Dendritic cell treated with granulocyte-macrophage colony-stimulating factor and Interleukin-4, amounts not matched to agents 40 ng/mL and 50 ng/mL, for 4 days (primary cell): ENCODE measurements around the gene UCKL1.

Experiments used
- H3K27ac Mint-ChIP-seq: one replicate; pipeline ENCODE4 v1.8.0; 2022; ENCODE audit warnings: mild to moderate bottlenecking, mixed read lengths
- H3K27me3 Mint-ChIP-seq: one replicate; pipeline ENCODE4 v1.8.0; 2022; ENCODE audit warnings: mild to moderate bottlenecking, mixed read lengths
- H3K36me3 Mint-ChIP-seq: one replicate; pipeline ENCODE4 v1.8.0; 2022; ENCODE audit warnings: low read depth, mixed read lengths
- H3K4me1 Mint-ChIP-seq: one replicate; pipeline ENCODE4 v1.8.0; 2022; ENCODE audit warnings: low read depth, mixed read lengths
- H3K4me3 Mint-ChIP-seq: one replicate; pipeline ENCODE4 v1.8.0; 2022; ENCODE audit warnings: mild to moderate bottlenecking, moderate library complexity, mixed read lengths
- H3K9me3 Mint-ChIP-seq: one replicate; pipeline ENCODE4 v1.8.0; 2022; ENCODE audit warnings: mixed read lengths
- intact Hi-C: fragments of 100-400 bp; cut with micrococcal nuclease; formaldehyde crosslinking; loops from one replicate; pipeline ENCODE4 v1.15.0; 2022

The UCKL1 gene

DNA sequence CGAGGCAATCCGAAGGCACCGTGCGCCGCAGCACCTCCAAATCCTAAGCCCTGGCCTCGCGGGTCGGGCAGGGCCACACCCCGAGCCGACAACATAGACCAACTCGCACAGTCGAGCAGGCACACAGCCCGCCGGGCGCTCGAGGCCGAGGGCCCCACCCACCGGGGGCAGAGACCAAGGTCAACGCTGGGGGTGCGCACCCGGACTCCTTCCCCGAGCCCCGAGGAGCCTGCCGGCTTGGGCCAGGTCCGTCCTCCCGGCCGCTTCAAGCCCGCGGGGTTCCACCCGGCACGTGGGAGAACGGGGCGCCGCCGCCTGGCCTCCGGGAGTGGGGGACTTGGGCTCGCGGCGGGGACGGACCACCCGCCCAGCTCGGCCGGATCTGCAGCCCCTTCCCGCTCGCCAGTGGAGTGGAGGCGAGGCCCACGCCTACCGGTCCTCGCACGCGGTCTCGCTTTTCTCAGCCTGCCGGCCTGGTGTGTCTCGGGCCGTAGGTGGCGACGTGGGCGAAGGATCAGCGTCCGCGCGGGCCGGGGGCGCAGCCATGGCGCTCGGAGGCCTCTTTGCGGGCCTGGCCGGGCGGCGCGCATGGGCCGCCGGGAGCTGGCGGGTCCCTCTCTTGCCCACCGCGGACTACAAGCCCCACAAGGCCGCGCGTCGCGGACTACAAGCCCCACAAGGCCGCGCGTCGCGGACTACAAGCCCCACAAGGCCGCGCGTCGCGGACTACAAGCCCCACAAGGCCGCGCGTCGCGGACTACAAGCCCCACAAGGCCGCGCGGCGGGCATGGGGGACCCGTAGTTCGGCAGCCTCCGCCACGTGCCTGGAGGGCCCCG, at the start of gene UCKL1:
Gene UCKL1, minus strand, starts transcription at position 590 of the 837 bp plus-strand sequence. Its CDS starts 44 bp downstream, at position 546.
- Mint-ChIP-seq H3K4me3 (peak within 1 kb of the TSS; percentile 84), H3K4me1 (peaks cover 54% of the 10 kb centered on the region), H3K27me3 (peaks cover 2% of the 10 kb centered on the region), H3K27ac (peak within 1 kb of the TSS; percentile 84), H3K9me3 (no peaks in the 10 kb centered on the region), H3K36me3 (peaks cover 59% of the 10 kb centered on the region)
- intact Hi-C loops, result loop anchor here (1.0 to 5.0 kb wide), 2 partner anchors 14 to 419 kb away; partner anchors contain the start of gene PTK6

GRCh38 chr20:64005394-64005793, 49.2 kb upstream of the UCKL1 start:
- Mint-ChIP-seq H3K4me3 (no peak overlapping the region), H3K4me1 (no peaks in the 10 kb centered on the region), H3K27ac (no peak overlapping the region), H3K9me3 (peaks cover 7% of the 10 kb centered on the region), H3K27me3 (no peaks in the 10 kb centered on the region), H3K36me3 (peaks cover 100% of the 10 kb centered on the region)
- intact Hi-C loops, result no loop called here

DNA sequence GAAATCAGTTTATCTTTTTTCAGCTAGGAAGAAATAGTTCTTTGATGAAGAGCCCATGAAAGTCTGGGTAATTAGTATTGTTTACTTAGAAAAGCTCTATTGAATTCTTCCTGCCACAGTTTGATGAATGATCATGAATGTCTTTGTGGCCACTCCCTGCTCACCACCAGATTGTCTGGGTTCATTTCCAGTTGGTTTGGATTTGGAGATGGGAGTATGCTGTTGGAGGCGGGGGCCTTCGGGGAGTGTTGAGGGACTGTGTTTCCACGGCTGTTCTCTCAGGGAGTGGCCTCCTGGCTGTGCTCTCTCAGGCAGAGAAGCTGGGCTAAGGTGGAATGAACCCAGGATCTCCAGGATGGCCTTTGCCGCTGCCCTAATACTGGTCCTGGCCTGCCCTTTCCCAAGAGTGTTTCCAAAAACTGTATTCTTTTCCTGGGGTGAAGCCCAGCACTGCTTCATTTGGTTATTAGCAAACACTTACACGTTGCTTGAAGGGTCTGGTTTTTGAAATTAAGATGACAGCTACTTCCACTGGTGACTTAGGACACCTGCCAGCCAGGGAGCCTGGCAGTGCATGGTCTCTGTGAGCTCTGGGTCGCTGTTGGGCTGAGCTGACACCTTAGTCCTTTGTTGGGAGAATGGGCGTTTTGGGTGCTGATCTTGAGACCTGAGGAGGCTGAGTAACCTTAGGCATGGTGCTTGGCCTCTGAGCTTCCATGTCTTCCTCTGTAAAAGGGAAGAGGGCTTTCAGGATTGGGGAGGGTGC, 47.9 kb upstream of the UCKL1 start:
- Mint-ChIP-seq H3K4me1 (no peaks in the 10 kb centered on the region), H3K9me3 (peaks cover 7% of the 10 kb centered on the region), H3K4me3 (no peak overlapping the region), H3K27me3 (no peaks in the 10 kb centered on the region), H3K36me3 (peaks cover 100% of the 10 kb centered on the region), H3K27ac (no peak overlapping the region)
- intact Hi-C loops, result no loop called here

DNA sequence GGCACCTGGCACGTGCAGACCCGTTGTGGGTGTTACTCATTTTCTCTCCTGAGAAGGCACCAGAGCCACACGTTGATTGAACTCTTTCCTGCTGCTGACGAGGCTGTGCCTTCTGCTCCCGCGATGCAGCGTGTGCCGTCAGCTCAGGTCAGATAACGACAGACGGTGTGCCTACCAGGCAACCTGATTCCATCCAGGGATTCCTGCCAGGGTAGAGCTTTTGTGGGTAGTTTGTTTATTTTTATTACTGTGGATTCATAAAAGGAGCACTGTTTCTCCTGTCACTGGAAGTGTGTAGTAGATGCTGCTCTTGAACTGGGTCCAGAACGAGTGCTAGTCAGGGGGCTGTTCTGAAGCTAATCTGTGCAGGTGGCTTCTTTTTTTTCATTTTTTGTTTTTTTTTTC, 45.4 kb upstream of the UCKL1 start:
- intact Hi-C loops, result no loop called here
- H3K9me3 Mint-ChIP-seq, result no peaks in the 10 kb centered on the region
- H3K36me3 Mint-ChIP-seq, result peaks cover 100% of the 10 kb centered on the region
- H3K4me3 Mint-ChIP-seq, result no peak overlapping the region
- H3K27me3 Mint-ChIP-seq, result no peaks in the 10 kb centered on the region
- H3K4me1 Mint-ChIP-seq, result no peaks in the 10 kb centered on the region
- no peak overlapping the region for H3K27ac Mint-ChIP-seq

GRCh38 chr20:64000906-64001305, 44.7 kb upstream of the UCKL1 start:
- Mint-ChIP-seq H3K9me3 (no peaks in the 10 kb centered on the region), H3K4me1 (no peaks in the 10 kb centered on the region), H3K27me3 (no peaks in the 10 kb centered on the region), H3K4me3 (no peak overlapping the region), H3K27ac (no peak overlapping the region), H3K36me3 (peaks cover 100% of the 10 kb centered on the region)
- intact Hi-C loops, result no loop called here

DNA sequence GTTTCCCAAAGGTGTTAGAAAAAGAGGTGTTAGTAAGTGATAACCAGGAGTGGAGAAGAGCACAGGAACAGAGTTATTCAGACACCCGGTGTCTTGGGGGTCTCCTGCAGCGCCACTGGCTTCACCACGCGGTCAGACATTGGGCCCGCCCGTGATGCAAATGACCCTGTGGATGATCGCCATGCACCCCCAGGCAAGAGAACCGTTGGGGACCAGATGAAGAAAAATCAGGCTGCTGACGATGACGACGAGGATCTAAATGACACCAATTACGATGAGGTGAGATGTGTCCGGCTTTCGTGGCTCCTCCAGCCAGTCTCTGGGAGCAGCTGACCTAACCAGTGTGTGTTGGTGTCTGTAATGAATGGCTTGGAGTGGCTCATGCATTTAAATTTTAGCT, 26.7 kb upstream of the UCKL1 start:
- H3K4me1 Mint-ChIP-seq, result peaks cover 42% of the 10 kb centered on the region
- H3K9me3 Mint-ChIP-seq, result no peaks in the 10 kb centered on the region
- H3K4me3 Mint-ChIP-seq, result no peak overlapping the region
- no peak overlapping the region for H3K27ac Mint-ChIP-seq
- peaks cover 59% of the 10 kb centered on the region for H3K36me3 Mint-ChIP-seq
- intact Hi-C loops, result loop anchor here (5.0 kb wide), 1 partner anchor 139 kb away; no protein-coding TSS in a partner anchor
- no peaks in the 10 kb centered on the region for H3K27me3 Mint-ChIP-seq

DNA sequence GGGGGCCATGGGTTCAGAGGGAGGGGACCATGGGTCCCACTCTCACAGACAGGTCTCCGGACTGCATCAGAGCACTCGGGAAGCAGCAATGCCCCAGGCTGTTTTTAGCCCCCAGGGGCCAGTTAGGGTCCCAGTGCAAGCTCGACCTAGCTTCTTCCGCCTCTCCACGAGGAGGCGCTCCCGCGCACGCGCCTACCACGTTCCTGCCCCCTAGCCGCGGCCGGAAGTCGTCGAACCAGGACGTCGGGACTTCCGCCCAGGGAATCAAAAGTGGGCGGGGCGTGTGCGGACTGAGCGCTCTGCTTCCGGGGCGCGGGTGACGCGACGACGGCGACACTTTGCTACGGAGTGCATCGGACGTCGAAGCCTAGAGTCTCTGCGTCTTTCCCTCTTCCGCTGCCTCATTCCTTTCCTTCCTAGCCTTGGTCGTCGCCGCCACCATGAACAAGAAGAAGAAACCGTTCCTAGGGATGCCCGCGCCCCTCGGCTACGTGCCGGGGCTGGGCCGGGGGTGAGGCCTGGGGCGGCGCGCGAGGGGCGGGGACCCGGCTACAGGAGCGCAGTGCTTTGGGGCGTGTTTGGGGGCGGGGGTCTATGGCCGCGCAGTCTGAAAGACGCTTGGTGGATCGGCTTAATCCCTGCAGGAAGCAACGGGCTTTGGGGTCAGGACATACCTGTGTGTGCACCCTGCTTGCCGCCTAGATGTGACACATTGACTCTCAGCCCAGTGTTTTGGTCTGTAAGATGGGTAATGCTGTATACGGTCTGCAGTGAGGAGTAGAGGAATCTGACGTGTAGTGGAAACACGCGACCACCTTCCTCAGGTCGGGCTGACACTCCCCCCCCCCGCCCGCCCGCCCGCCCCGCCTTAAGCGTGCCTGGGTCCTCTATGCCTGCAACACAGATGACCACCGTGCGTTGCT, 24.9 kb upstream of the UCKL1 start, which contains the start of gene PRPF6:
Gene PRPF6, plus strand, starts transcription at position 327 of the 923 bp plus-strand sequence. Its CDS starts 114 bp downstream, at position 441.
- intact Hi-C loops, result loop anchor here (2.0 to 5.0 kb wide), 2 partner anchors 82 to 141 kb away; partner anchors contain the start of gene TCEA2
- peaks cover 3% of the 10 kb centered on the region for H3K27me3 Mint-ChIP-seq
- H3K27ac Mint-ChIP-seq, result peak within 1 kb of the TSS; percentile 85
- peaks cover 44% of the 10 kb centered on the region for H3K36me3 Mint-ChIP-seq
- no peaks in the 10 kb centered on the region for H3K9me3 Mint-ChIP-seq
- peaks cover 59% of the 10 kb centered on the region for H3K4me1 Mint-ChIP-seq
- peak within 1 kb of the TSS; percentile 81 for H3K4me3 Mint-ChIP-seq

DNA sequence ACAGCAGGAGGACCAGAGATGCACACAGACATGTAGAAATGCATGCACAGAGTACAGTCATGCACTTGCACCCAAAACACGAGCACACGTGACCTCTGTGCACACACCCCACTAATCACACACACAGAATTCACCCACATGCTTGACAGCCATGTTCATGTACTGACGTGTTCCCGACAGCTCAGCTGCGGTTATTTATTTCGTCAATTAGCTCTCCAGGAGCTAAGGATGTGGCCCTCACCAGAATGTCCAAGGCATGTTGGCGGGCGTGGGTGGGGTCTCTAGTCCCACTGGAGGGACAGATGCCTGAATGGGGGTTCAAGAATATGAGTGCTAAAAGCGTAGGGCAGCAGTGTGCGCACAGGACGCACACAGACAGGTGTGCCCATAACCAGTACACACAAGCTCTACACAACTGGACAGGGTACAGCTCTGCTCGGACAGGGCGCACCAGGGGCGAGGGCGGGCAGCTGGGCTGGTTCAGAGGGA, 24.1 kb upstream of the UCKL1 start:
- Mint-ChIP-seq H3K27me3 (peaks cover 5% of the 10 kb centered on the region), H3K36me3 (peaks cover 44% of the 10 kb centered on the region), H3K9me3 (no peaks in the 10 kb centered on the region), H3K4me3 (peak overlapping the region; percentile 81), H3K4me1 (peaks cover 61% of the 10 kb centered on the region), H3K27ac (peak overlapping the region; percentile 85)
- intact Hi-C loops, result loop anchor here (2.0 to 5.0 kb wide), 2 partner anchors 82 to 142 kb away; partner anchors contain the start of gene TCEA2

DNA sequence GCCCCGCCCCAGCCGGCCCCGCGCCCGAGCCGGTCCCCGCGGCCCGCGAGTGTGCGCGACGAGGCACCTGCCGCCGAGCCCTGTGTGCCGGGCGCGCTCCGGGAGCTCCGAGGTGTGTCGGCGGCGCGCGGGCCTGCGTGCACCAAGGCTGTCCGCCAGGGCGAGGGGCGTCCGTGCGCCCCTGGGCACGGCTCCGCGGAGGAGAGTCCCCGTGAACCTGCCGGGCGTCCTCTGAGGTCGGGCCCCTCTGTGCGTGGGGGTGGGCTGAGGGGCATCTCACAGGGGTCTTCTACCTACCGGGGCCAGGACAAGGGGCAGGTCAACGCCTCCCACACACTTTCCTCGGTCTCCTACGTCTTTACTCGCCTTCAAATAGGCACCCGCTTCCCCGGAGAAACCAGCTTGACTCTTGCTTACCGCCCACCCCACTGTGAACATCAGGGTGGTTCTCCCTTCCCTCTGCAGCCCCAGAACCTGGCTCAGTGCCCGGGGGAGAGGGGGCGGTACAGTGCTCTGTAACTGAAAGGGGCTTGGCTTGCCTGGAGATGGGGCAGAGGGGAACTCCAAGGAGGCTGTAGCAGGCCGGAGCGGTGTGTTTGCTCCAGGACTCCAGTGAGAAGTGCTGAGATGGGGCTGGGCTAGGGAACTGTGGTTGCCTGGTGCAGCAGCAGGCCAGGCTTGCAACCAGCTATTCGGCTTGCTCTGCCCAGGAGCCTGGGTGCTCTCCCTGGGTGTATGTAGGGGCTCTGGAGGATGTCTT, 23.5 kb upstream of the UCKL1 start, which contains the start of gene SAMD10:
Gene SAMD10, minus strand, starts transcription at position 86 of the 760 bp plus-strand sequence. CDS start 175 bp downstream, outside the sequence.
- peak within 1 kb of the TSS; percentile 81 for H3K4me3 Mint-ChIP-seq
- peaks cover 5% of the 10 kb centered on the region for H3K27me3 Mint-ChIP-seq
- intact Hi-C loops, result loop anchor here (2.0 to 5.0 kb wide), 2 partner anchors 83 to 143 kb away; partner anchors contain the start of gene TCEA2
- H3K27ac Mint-ChIP-seq, result peak within 1 kb of the TSS; percentile 85
- no peaks in the 10 kb centered on the region for H3K9me3 Mint-ChIP-seq
- H3K4me1 Mint-ChIP-seq, result peaks cover 61% of the 10 kb centered on the region
- H3K36me3 Mint-ChIP-seq, result peaks cover 38% of the 10 kb centered on the region

DNA sequence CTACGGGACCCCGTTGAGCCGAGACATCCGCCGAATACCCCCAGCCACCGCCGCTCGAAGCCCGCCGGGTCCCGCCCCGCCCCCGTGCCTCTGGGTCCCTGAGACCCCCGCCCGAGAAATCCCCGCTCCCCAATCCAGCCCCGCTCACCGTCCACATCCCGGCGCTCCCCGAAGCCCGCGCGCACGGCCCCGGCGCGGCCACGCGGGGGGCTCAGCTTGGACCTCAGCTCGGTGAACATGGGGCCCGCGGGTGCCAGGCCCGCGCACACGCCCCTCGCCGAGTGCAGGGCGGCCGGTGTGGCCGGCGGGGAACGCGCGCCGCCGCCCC, 23.0 kb upstream of the UCKL1 start:
- H3K27ac Mint-ChIP-seq, result peak overlapping the region; percentile 67
- peaks cover 33% of the 10 kb centered on the region for H3K36me3 Mint-ChIP-seq
- intact Hi-C loops, result no loop called here

GRCh38 chr20:63978319-63979228, 22.4 kb upstream of the UCKL1 start:
- peaks cover 27% of the 10 kb centered on the region for H3K36me3 Mint-ChIP-seq
- intact Hi-C loops, result no loop called here
- H3K4me3 Mint-ChIP-seq, result peak overlapping the region; percentile 69
- H3K4me1 Mint-ChIP-seq, result peaks cover 68% of the 10 kb centered on the region
- H3K27ac Mint-ChIP-seq, result peak overlapping the region; percentile 67
- H3K27me3 Mint-ChIP-seq, result peaks cover 5% of the 10 kb centered on the region
- H3K9me3 Mint-ChIP-seq, result no peaks in the 10 kb centered on the region

More for the DNA sequence above, 23.0 kb upstream of the UCKL1 start:
- Mint-ChIP-seq H3K4me1 (peaks cover 62% of the 10 kb centered on the region), H3K4me3 (peak overlapping the region; percentile 69), H3K27me3 (peaks cover 5% of the 10 kb centered on the region), H3K9me3 (no peaks in the 10 kb centered on the region)
